H1 (cell line): Measurements from ENCODE around the gene MYH10. TPM values are rescaled to one million over a fixed set of nuclear protein-coding genes. Genes with fewer than 3 reads are reported as not detected.

Source experiments
- CTCF ChIA-PET: fragments of 300-600 bp; sonication (Branson Sonifier 250); formaldehyde crosslinking; loops from one replicate; lab custom pipeline; 2021; ENCODE audit not compliant: partially characterized antibody; lab: Charles Lee
- POLR2A ChIA-PET: fragments of 300-600 bp; sonication (Branson Sonifier 250); formaldehyde crosslinking; loops from one replicate; lab custom pipeline; 2021; ENCODE audit warnings: inconsistent platforms; ENCODE audit not compliant: partially characterized antibody; lab: Charles Lee
- DNase-seq, 2 experiments: peaks; one replicate each; pipeline versions ENCODE4 v3.0.0 to v3.0.0-alpha.2; 2010 to 2022; ENCODE audit warnings: low spot score in 2 of 2, low read depth in 1 of 2, mixed read lengths in 1 of 2
- FAIRE-seq: peaks from 2 replicates; lab custom pipeline; 2011; peaks lifted over from hg19 to GRCh38; lab: Jason Lieb, UNC
- H2AFZ ChIP-seq: 2 replicates; pipeline ENCODE4 v1.8.1; 2012; ENCODE audit warnings: low read length, inconsistent platforms
- H2AK5ac ChIP-seq: 2 replicates; pipeline ENCODE4 v1.6.1; 2013; ENCODE audit warnings: low read depth, low read length
- H2BK120ac ChIP-seq: replicated peaks from 2 replicates; pipeline ENCODE3; 2013; ENCODE audit warnings: low read depth, low read length, inconsistent platforms
- H2BK12ac ChIP-seq: 2 replicates; pipeline ENCODE4 v1.6.1; 2013; ENCODE audit warnings: low read depth, low read length
- H2BK15ac ChIP-seq: 2 replicates; pipeline ENCODE4 v1.6.1; 2013; ENCODE audit warnings: low read length
- H2BK20ac ChIP-seq: 2 replicates; pipeline ENCODE4 v1.6.1; 2013; ENCODE audit warnings: low read length
- H2BK5ac ChIP-seq: 2 replicates; pipeline ENCODE4 v1.6.1; 2013; ENCODE audit warnings: low read depth, low read length
- H3K14ac ChIP-seq: 2 replicates; pipeline ENCODE4 v1.6.1; 2013; ENCODE audit warnings: inconsistent platforms; ENCODE audit not compliant: insufficient read length
- H3K18ac ChIP-seq: 2 replicates; pipeline ENCODE4 v1.6.1; 2013; ENCODE audit warnings: low read length; ENCODE audit errors: extremely low read depth
- H3K23ac ChIP-seq: 2 replicates; pipeline ENCODE4 v1.6.1; 2013; ENCODE audit warnings: inconsistent platforms; ENCODE audit not compliant: insufficient read length
- H3K23me2 ChIP-seq: 2 replicates; pipeline ENCODE4 v1.6.1; 2013; ENCODE audit warnings: low read depth, low read length
- H3K27ac ChIP-seq: 2 replicates; pipeline ENCODE4 v1.6.1; 2011; ENCODE audit warnings: low read depth, low read length, inconsistent platforms
- H3K27me3 ChIP-seq, 4 experiments: replicated peaks in 1 of 4; 1 replicate in 1 of 4; 2 replicates in 3 of 4; pipeline versions ENCODE4 v1.6.1 to v1.8.1; 2011 to 2013; ENCODE audit warnings: low read length in 3 of 4, mild to moderate bottlenecking in 3 of 4, inconsistent platforms in 2 of 4, mixed read lengths in 2 of 4, moderate library complexity in 1 of 4; ENCODE audit not compliant: control insufficient read depth in 3 of 4, insufficient read depth in 3 of 4; ENCODE audit errors: extremely low read depth in 1 of 4
- H3K36me3 ChIP-seq, 4 experiments: 2 replicates each; pipeline versions ENCODE4 v1.6.1 to v1.8.1; 2011 to 2013; ENCODE audit warnings: mild to moderate bottlenecking in 4 of 4, low read length in 3 of 4, moderate library complexity in 2 of 4, control low read depth in 1 of 4, inconsistent platforms in 1 of 4; ENCODE audit not compliant: insufficient read depth in 4 of 4, control insufficient read depth in 2 of 4
- H3K4ac ChIP-seq: replicated peaks from 2 replicates; pipeline ENCODE3; 2013; ENCODE audit warnings: low read length, low read depth, mixed read lengths, inconsistent platforms; ENCODE audit not compliant: insufficient read length
- H3K4me1 ChIP-seq, 4 experiments: replicated peaks in 1 of 4; 1 replicate in 1 of 4; 2 replicates in 3 of 4; pipeline versions ENCODE4 v1.6.1 to v1.8.1; 2011 to 2013; ENCODE audit warnings: low read length in 3 of 4, inconsistent platforms in 2 of 4, mixed read lengths in 1 of 4; ENCODE audit not compliant: insufficient read depth in 4 of 4, control insufficient read depth in 3 of 4
- H3K4me2 ChIP-seq, 2 experiments: 2 replicates each; pipeline versions ENCODE4 v1.6.1 to v1.8.1; 2011 to 2013; ENCODE audit warnings: low read depth in 2 of 2, low read length in 2 of 2, control low read depth in 1 of 2, inconsistent platforms in 1 of 2, mild to moderate bottlenecking in 1 of 2; ENCODE audit not compliant: insufficient read depth in 1 of 2
- H3K4me3 ChIP-seq, 4 experiments: fragments of 200-600, 300-600 bp in 1 of 4; sonication (generic), shearing (Covaris generic), sonication (Bioruptor Twin) in 1 of 4; 2 replicates each; pipeline versions ENCODE4 v1.5.1 to v1.8.1; 2011 to 2016; ENCODE audit warnings: low read length in 4 of 4, low read depth in 3 of 4, control low read depth in 2 of 4, inconsistent platforms in 2 of 4, mild to moderate bottlenecking in 2 of 4, mixed read lengths in 1 of 4, moderate library complexity in 1 of 4; ENCODE audit not compliant: insufficient read depth in 2 of 4; ENCODE audit errors: extremely low read depth in 1 of 4
- H3K56ac ChIP-seq: replicated peaks from 2 replicates; pipeline ENCODE3; 2013; ENCODE audit warnings: low read depth, mild to moderate bottlenecking, mixed read lengths, low read length, inconsistent platforms; ENCODE audit not compliant: insufficient read length
- H3K79me1 ChIP-seq: 2 replicates; pipeline ENCODE4 v1.6.1; 2013; ENCODE audit warnings: low read depth, low read length, control low read depth
- H3K79me2 ChIP-seq, 2 experiments: 2 replicates each; pipeline versions ENCODE4 v1.6.1 to v1.8.1; 2012 to 2013; ENCODE audit warnings: low read length in 2 of 2, mild to moderate bottlenecking in 2 of 2, inconsistent platforms in 1 of 2; ENCODE audit not compliant: insufficient read depth in 2 of 2, control insufficient read depth in 1 of 2
- H3K9ac ChIP-seq, 4 experiments: replicated peaks in 1 of 4; 1 replicate in 1 of 4; 2 replicates in 3 of 4; pipeline versions ENCODE4 v1.6.1 to v1.8.1; 2011 to 2013; ENCODE audit warnings: low read depth in 3 of 4, low read length in 3 of 4, control low read depth in 2 of 4, mild to moderate bottlenecking in 2 of 4, moderate library complexity in 2 of 4, inconsistent platforms in 1 of 4; ENCODE audit errors: extremely low read depth in 1 of 4
- H3K9me3 ChIP-seq, 2 experiments: 2 replicates each; pipeline versions ENCODE4 v1.6.1 to v1.8.1; 2012 to 2013; ENCODE audit warnings: mild to moderate bottlenecking in 2 of 2, moderate library complexity in 2 of 2, control low read depth in 1 of 2, inconsistent platforms in 1 of 2, low read depth in 1 of 2, low read length in 1 of 2, mixed read lengths in 1 of 2; ENCODE audit not compliant: insufficient read depth in 2 of 2
- H4K20me1 ChIP-seq, 2 experiments: replicated peaks in 1 of 2; 2 replicates each; pipeline versions ENCODE3 to v1.8.1; 2011 to 2013; ENCODE audit warnings: inconsistent platforms in 2 of 2, low read length in 2 of 2, mild to moderate bottlenecking in 1 of 2; ENCODE audit not compliant: insufficient read depth in 2 of 2, control insufficient read depth in 1 of 2
- H4K5ac ChIP-seq: 2 replicates; pipeline ENCODE4 v1.6.1; 2013; ENCODE audit warnings: low read length, low read depth, mixed read lengths, inconsistent platforms; ENCODE audit not compliant: insufficient read length
- H4K8ac ChIP-seq: 2 replicates; pipeline ENCODE4 v1.8.0; 2013; ENCODE audit warnings: mild to moderate bottlenecking, moderate library complexity, low read length, inconsistent platforms; ENCODE audit not compliant: insufficient read depth; ENCODE audit errors: extremely low read depth
- H4K91ac ChIP-seq: replicated peaks from 2 replicates; pipeline ENCODE3; 2013; ENCODE audit warnings: low read length, mixed read lengths, inconsistent platforms; ENCODE audit not compliant: insufficient read length
- CBX5 ChIP-seq: fragments of 300-800, 300-1000 bp; sonication (generic); IDR thresholded peaks from 2 replicates; pipeline ENCODE4 v1.7.1; 2016; ENCODE audit warnings: antibody characterized with exemption, low read length, low read depth
- CBX8 ChIP-seq: fragments of 300-800, 300-1000 bp; sonication (generic); IDR thresholded peaks from 2 replicates; pipeline ENCODE4 v1.7.1; 2016; ENCODE audit warnings: low read depth, low read length, borderline replicate concordance
- EGR1 ChIP-seq: IDR thresholded peaks from 2 replicates; pipeline ENCODE4 v1.6.1; 2011; ENCODE audit warnings: low read depth, low read length, borderline replicate concordance
- FOSL1 ChIP-seq: IDR thresholded peaks from 2 replicates; pipeline ENCODE4 v1.6.1; 2011; ENCODE audit warnings: mild to moderate bottlenecking, low read depth, low read length, moderate library complexity; ENCODE audit not compliant: insufficient read depth
- JUND ChIP-seq: IDR thresholded peaks from 2 replicates; pipeline ENCODE4 v1.6.1; 2011; ENCODE audit warnings: mild to moderate bottlenecking, improper control_type of control experiment, low read length
- POLR2A ChIP-seq, 2 experiments: IDR thresholded peaks; 1 replicate in 1 of 2; 2 replicates in 1 of 2; pipeline ENCODE4 v1.6.1; 2011; ENCODE audit warnings: low read depth in 2 of 2, low read length in 2 of 2, mild to moderate bottlenecking in 2 of 2; ENCODE audit errors: control extremely low read depth in 1 of 2
- SAP30 ChIP-seq: fragments of 300-600 bp; sonication (generic); IDR thresholded peaks from 2 replicates; pipeline ENCODE4 v1.7.1; 2012; ENCODE audit warnings: low read length, moderate library complexity, mild to moderate bottlenecking, inconsistent platforms; ENCODE audit not compliant: insufficient read depth, insufficient replicate concordance
- SIRT6 ChIP-seq: IDR thresholded peaks from one replicate; pipeline ENCODE4 v1.7.1; 2012; ENCODE audit warnings: low read length, inconsistent platforms
- SP2 ChIP-seq: IDR thresholded peaks from 2 replicates; pipeline ENCODE4 v1.6.1; 2012; ENCODE audit warnings: mild to moderate bottlenecking, low read length, inconsistent platforms
- WGBS, 2 experiments: shearing (Covaris generic) in 1 of 2; methylation state at CpG; one replicate each; pipeline versions ENCODE4 v1.1.6 to v1.1.7; 2013 to 2015; ENCODE audit warnings: low lambda C conversion rate in 2 of 2, mixed read lengths in 2 of 2, inconsistent platforms in 1 of 2, low coverage in 1 of 2, missing lambda C conversion rate in 1 of 2; ENCODE audit not compliant: insufficient replicate concordance in 2 of 2, insufficient coverage in 1 of 2, insufficient read length in 1 of 2; ENCODE audit errors: extremely low coverage in 1 of 2, missing lambda C conversion rate in 1 of 2; 5-methylcytosine and 5-hydroxymethylcytosine counted together
- polyA plus RNA-seq, 7 experiments: library from polyadenylated mRNA; depleted of rRNA in 3 of 7; stranded (reverse) in 5 of 7; unstranded in 2 of 7; fragments of >200 nt in 5 of 7; fragments of 200-250 nt in 2 of 7; gene quantifications; 1 replicate in 5 of 7; 2 replicates in 1 of 7; 4 replicates in 1 of 7; pipeline versions ENCODE4 v1.2.1 to v1.2.3, GENCODE V29; 2011 to 2013; ENCODE audit warnings: missing spikeins in 2 of 7, mixed read lengths in 2 of 7
- total RNA-seq: library from RNA; stranded (reverse); fragmentation: NEBNext Ultra II Directional; extraction: Animal tissue kit (Norgen Biotek cat#: 25700); gene quantifications from 2 replicates; pipeline ENCODE4 v1.2.1, GENCODE V29; 2021
- TF ChIP-seq, protein P1 (sequence below): IDR thresholded peaks from 2 replicates; pipeline ENCODE4 v1.6.1; 2012; ENCODE audit warnings: low read length, inconsistent platforms

Gene MYH10
- total and polyA plus RNA-seq, 2 of the 8 experiments (the other 6 are each of a cell fraction or from before 2014, with no cell fraction given): 64.1 to 289 TPM

DNA sequence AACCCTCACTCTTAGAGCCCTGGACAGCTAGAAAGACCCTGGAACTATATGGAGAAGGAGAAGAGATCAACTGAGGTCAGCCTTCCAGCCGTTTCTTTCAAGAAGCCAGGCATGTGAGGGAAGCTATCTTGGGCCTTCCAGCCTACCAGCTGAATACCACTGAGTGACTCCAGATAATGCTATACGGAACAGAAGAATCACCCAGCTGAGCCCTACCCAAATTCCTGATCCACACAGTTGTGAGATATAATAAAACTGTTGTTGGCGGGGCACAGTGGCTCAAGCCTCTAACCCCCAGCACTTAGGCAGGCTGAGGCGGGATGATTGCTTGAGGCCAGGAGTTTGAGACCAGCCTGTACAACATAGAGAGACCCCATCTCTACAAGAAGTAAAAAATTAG, 26.2 kb upstream of the MYH10 start:
- Histone ChIP-seq H2BK15ac (no peak overlapping the region), H3K79me1 (no peaks in the 10 kb centered on the region), H3K27ac (no peak overlapping the region), H3K23ac (no peak overlapping the region), H4K20me1 (no peaks in the 10 kb centered on the region), H2AFZ (no peak overlapping the region), H3K9me3 (peaks cover 7% of the 10 kb centered on the region in 2 experiments; a peak in 2 of 4 replicates), H4K5ac (no peak overlapping the region), H3K27me3 (no peaks in the 10 kb centered on the region), H3K56ac (no peak overlapping the region), H3K4ac (no peak overlapping the region), H3K14ac (no peak overlapping the region), H2AK5ac (no peak overlapping the region), H3K4me3 (no peak overlapping the region), H3K4me2 (no peak overlapping the region), H3K4me1 (no peaks in the 10 kb centered on the region), H3K23me2 (no peaks in the 10 kb centered on the region; the same call in 1 of the 2 replicates), H3K18ac (no peak overlapping the region), H3K79me2 (no peaks in the 10 kb centered on the region), H4K91ac (no peak overlapping the region), H2BK5ac (no peak overlapping the region), H2BK20ac (no peak overlapping the region), H2BK120ac (no peak overlapping the region), H3K9ac (no peak overlapping the region), H2BK12ac (no peak overlapping the region), H3K36me3 (no peaks in the 10 kb centered on the region), H4K8ac (no peak overlapping the region)
- WGBS, 2 experiments: 85% methylated on average over 4 of the region's 4 CpGs; no CpG with 5 or more reads in 1 of the 2 experiments
- FAIRE-seq (no peak), DNase-seq (no peak)
- ChIA-PET POLR2A (interaction anchor here (0.5 to 1.1 kb wide), 2 partner anchors 13 to 81 kb away, joined by 3 read pairs; no protein-coding TSS in a partner anchor), CTCF (interaction anchor here (1.0 kb wide), 1 partner anchor 10 kb away, joined by 3 read pairs; no protein-coding TSS in a partner anchor)
- TF ChIP-seq, protein P1, sequence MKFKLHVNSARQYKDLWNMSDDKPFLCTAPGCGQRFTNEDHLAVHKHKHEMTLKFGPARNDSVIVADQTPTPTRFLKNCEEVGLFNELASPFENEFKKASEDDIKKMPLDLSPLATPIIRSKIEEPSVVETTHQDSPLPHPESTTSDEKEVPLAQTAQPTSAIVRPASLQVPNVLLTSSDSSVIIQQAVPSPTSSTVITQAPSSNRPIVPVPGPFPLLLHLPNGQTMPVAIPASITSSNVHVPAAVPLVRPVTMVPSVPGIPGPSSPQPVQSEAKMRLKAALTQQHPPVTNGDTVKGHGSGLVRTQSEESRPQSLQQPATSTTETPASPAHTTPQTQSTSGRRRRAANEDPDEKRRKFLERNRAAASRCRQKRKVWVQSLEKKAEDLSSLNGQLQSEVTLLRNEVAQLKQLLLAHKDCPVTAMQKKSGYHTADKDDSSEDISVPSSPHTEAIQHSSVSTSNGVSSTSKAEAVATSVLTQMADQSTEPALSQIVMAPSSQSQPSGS: no peak
- TF ChIP-seq CBX5 (no peak), CBX8 (no peak), FOSL1 (no peak), SP2 (no peak), JUND (no peak), EGR1 (no peak), SIRT6 (no peak), POLR2A (IDR thresholded peaks at IDR 0.05; ENCODE audit: control extremely low read depth in 1 of 2, low read depth in 2 of 2, low read length in 2 of 2) (no peak), SAP30 (no peak)
